H1 (cell line): ENCODE results near the gene DCAF12L1. TPM values are rescaled to one million over a fixed set of nuclear protein-coding genes. Genes with fewer than 3 reads are reported as not detected.

Experiments
- EP300 ChIP-seq, 2 experiments: IDR thresholded peaks; 1 replicate in 1 of 2; 2 replicates in 1 of 2; pipeline ENCODE4 v1.6.1; 2011 to 2012; ENCODE audit warnings: low read depth in 2 of 2, low read length in 2 of 2, mild to moderate bottlenecking in 2 of 2, borderline replicate concordance in 1 of 2, inconsistent platforms in 1 of 2, moderate library complexity in 1 of 2
- KDM4A ChIP-seq: IDR thresholded peaks from one replicate; pipeline ENCODE4 v1.7.1; 2012; ENCODE audit warnings: low read depth, mild to moderate bottlenecking, moderate library complexity, low read length, inconsistent platforms; ENCODE audit not compliant: severe bottlenecking
- NANOG ChIP-seq: IDR thresholded peaks from 2 replicates; pipeline ENCODE4 v1.6.1; 2011; ENCODE audit warnings: low read length, low read depth, mild to moderate bottlenecking, inconsistent platforms; ENCODE audit not compliant: insufficient read depth, poor library complexity, severe bottlenecking
- SP1 ChIP-seq: IDR thresholded peaks from 2 replicates; pipeline ENCODE4 v1.6.1; 2011; ENCODE audit warnings: low read depth, low read length
- ZNF274 ChIP-seq: IDR thresholded peaks from 2 replicates; pipeline ENCODE4 v1.7.0; 2012; ENCODE audit warnings: low read length, borderline replicate concordance; ENCODE audit errors: extremely low read depth
- polyA plus RNA-seq, 7 experiments: library from polyadenylated mRNA; depleted of rRNA in 3 of 7; stranded (reverse) in 5 of 7; unstranded in 2 of 7; fragments of >200 nt in 5 of 7; fragments of 200-250 nt in 2 of 7; gene quantifications; 1 replicate in 5 of 7; 2 replicates in 1 of 7; 4 replicates in 1 of 7; pipeline versions ENCODE4 v1.2.1 to v1.2.3, GENCODE V29; 2011 to 2013; ENCODE audit warnings: missing spikeins in 2 of 7, mixed read lengths in 2 of 7
- total RNA-seq: library from RNA; stranded (reverse); fragmentation: NEBNext Ultra II Directional; extraction: Animal tissue kit (Norgen Biotek cat#: 25700); gene quantifications from 2 replicates; pipeline ENCODE4 v1.2.1, GENCODE V29; 2021
- TF ChIP-seq, protein P1 (sequence below): fragments of 300-600 bp; sonication (generic); IDR thresholded peaks from 2 replicates; pipeline ENCODE4 v1.7.1; 2012; ENCODE audit warnings: low read length, moderate library complexity, mild to moderate bottlenecking, inconsistent platforms; ENCODE audit not compliant: insufficient replicate concordance
- TF ChIP-seq, protein P2 (sequence below), 3 experiments: IDR thresholded peaks; 1 replicate in 2 of 3; 2 replicates in 1 of 3; pipeline versions ENCODE4 v1.5.1 to v1.6.1; 2011; ENCODE audit warnings: low read length in 3 of 3, mild to moderate bottlenecking in 3 of 3, inconsistent platforms in 2 of 3, low read depth in 1 of 3, moderate library complexity in 1 of 3; ENCODE audit not compliant: insufficient read depth in 1 of 3; ENCODE audit errors: control extremely low read depth in 1 of 3

Gene DCAF12L1
- total and polyA plus RNA-seq, 2 of the 8 experiments (the other 6 are each of a cell fraction or from before 2014, with no cell fraction given) = 0.27 to 5.3 TPM

DNA sequence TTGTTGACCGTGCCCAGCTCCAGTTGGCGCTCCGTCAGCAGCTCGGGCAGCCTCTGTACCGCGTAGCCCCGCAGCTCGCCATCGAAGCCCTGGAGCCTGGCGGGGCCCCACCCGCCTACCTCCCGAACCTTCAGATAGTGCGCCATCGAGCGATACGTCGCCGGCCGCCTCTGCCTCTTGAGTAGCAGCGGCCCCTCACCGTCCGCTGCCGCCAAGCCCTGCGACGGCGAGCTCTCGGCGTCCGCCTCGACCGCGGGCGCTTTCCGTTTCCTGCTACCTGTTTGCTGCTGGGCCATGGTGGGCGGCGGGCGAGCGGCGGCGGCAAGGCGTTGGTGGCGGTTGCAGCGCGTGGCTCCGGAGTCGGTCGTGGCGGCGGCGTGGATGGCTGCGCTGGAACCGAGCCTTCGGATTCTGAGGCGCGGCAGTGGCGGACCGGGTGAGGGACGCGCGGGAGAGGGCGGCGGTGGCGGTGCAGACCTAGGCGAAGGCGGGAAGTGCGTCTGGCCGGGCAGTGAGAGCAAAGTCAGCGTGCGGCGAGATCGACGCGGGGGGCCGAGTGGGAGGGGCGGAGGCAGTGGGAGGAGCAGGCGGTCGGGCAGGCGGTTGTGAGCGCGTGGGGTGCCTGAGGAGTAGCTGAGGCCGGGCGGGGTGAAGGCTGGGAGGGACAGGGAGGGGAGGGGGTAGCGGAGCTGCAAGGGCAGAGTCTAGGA is at the start of gene DCAF12L1 (continued):
- TF ChIP-seq SP1 (no peak), ZNF274 (no peak), EP300 (IDR thresholded peaks at IDR 0.05; ENCODE audit: borderline replicate concordance in 1 of 2, low read depth in 2 of 2, low read length in 2 of 2) (no peak), NANOG (no peak), KDM4A (no peak)
- TF ChIP-seq, protein P1, sequence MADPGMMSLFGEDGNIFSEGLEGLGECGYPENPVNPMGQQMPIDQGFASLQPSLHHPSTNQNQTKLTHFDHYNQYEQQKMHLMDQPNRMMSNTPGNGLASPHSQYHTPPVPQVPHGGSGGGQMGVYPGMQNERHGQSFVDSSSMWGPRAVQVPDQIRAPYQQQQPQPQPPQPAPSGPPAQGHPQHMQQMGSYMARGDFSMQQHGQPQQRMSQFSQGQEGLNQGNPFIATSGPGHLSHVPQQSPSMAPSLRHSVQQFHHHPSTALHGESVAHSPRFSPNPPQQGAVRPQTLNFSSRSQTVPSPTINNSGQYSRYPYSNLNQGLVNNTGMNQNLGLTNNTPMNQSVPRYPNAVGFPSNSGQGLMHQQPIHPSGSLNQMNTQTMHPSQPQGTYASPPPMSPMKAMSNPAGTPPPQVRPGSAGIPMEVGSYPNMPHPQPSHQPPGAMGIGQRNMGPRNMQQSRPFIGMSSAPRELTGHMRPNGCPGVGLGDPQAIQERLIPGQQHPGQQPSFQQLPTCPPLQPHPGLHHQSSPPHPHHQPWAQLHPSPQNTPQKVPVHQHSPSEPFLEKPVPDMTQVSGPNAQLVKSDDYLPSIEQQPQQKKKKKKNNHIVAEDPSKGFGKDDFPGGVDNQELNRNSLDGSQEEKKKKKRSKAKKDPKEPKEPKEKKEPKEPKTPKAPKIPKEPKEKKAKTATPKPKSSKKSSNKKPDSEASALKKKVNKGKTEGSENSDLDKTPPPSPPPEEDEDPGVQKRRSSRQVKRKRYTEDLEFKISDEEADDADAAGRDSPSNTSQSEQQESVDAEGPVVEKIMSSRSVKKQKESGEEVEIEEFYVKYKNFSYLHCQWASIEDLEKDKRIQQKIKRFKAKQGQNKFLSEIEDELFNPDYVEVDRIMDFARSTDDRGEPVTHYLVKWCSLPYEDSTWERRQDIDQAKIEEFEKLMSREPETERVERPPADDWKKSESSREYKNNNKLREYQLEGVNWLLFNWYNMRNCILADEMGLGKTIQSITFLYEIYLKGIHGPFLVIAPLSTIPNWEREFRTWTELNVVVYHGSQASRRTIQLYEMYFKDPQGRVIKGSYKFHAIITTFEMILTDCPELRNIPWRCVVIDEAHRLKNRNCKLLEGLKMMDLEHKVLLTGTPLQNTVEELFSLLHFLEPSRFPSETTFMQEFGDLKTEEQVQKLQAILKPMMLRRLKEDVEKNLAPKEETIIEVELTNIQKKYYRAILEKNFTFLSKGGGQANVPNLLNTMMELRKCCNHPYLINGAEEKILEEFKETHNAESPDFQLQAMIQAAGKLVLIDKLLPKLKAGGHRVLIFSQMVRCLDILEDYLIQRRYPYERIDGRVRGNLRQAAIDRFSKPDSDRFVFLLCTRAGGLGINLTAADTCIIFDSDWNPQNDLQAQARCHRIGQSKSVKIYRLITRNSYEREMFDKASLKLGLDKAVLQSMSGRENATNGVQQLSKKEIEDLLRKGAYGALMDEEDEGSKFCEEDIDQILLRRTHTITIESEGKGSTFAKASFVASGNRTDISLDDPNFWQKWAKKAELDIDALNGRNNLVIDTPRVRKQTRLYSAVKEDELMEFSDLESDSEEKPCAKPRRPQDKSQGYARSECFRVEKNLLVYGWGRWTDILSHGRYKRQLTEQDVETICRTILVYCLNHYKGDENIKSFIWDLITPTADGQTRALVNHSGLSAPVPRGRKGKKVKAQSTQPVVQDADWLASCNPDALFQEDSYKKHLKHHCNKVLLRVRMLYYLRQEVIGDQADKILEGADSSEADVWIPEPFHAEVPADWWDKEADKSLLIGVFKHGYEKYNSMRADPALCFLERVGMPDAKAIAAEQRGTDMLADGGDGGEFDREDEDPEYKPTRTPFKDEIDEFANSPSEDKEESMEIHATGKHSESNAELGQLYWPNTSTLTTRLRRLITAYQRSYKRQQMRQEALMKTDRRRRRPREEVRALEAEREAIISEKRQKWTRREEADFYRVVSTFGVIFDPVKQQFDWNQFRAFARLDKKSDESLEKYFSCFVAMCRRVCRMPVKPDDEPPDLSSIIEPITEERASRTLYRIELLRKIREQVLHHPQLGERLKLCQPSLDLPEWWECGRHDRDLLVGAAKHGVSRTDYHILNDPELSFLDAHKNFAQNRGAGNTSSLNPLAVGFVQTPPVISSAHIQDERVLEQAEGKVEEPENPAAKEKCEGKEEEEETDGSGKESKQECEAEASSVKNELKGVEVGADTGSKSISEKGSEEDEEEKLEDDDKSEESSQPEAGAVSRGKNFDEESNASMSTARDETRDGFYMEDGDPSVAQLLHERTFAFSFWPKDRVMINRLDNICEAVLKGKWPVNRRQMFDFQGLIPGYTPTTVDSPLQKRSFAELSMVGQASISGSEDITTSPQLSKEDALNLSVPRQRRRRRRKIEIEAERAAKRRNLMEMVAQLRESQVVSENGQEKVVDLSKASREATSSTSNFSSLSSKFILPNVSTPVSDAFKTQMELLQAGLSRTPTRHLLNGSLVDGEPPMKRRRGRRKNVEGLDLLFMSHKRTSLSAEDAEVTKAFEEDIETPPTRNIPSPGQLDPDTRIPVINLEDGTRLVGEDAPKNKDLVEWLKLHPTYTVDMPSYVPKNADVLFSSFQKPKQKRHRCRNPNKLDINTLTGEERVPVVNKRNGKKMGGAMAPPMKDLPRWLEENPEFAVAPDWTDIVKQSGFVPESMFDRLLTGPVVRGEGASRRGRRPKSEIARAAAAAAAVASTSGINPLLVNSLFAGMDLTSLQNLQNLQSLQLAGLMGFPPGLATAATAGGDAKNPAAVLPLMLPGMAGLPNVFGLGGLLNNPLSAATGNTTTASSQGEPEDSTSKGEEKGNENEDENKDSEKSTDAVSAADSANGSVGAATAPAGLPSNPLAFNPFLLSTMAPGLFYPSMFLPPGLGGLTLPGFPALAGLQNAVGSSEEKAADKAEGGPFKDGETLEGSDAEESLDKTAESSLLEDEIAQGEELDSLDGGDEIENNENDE = no peak
- TF ChIP-seq, protein P2, sequence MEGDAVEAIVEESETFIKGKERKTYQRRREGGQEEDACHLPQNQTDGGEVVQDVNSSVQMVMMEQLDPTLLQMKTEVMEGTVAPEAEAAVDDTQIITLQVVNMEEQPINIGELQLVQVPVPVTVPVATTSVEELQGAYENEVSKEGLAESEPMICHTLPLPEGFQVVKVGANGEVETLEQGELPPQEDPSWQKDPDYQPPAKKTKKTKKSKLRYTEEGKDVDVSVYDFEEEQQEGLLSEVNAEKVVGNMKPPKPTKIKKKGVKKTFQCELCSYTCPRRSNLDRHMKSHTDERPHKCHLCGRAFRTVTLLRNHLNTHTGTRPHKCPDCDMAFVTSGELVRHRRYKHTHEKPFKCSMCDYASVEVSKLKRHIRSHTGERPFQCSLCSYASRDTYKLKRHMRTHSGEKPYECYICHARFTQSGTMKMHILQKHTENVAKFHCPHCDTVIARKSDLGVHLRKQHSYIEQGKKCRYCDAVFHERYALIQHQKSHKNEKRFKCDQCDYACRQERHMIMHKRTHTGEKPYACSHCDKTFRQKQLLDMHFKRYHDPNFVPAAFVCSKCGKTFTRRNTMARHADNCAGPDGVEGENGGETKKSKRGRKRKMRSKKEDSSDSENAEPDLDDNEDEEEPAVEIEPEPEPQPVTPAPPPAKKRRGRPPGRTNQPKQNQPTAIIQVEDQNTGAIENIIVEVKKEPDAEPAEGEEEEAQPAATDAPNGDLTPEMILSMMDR (IDR thresholded peaks at IDR 0.05; ENCODE audit: control extremely low read depth in 1 of 3, insufficient read depth in 1 of 3, low read depth in 1 of 3, low read length in 3 of 3) = no peak
